T-helper 22 cell (primary cell): Measurements from ENCODE around the gene TEN1.

ENCODE experiments used
- DNase-seq: peaks from one replicate; pipeline ENCODE4 v3.0.0-alpha.2; 2020; ENCODE audit warnings: low read depth

TEN1 gene

GRCh38 chr17:75976175-75976848 lies 2.7 kb upstream of the TEN1 start:
- DNase-seq, result no peak

- no peak for DNase-seq
These were observed 706 bp downstream of the TEN1 start for GRCh38 chr17:75979705-75980187.

- no peak for DNase-seq
These were observed 1.4 kb downstream of the TEN1 start for GRCh38 chr17:75980188-75981018.

GRCh38 chr17:75981019-75981615 lies 2.1 kb downstream of the TEN1 start:
- DNase-seq, result no peak

DNA sequence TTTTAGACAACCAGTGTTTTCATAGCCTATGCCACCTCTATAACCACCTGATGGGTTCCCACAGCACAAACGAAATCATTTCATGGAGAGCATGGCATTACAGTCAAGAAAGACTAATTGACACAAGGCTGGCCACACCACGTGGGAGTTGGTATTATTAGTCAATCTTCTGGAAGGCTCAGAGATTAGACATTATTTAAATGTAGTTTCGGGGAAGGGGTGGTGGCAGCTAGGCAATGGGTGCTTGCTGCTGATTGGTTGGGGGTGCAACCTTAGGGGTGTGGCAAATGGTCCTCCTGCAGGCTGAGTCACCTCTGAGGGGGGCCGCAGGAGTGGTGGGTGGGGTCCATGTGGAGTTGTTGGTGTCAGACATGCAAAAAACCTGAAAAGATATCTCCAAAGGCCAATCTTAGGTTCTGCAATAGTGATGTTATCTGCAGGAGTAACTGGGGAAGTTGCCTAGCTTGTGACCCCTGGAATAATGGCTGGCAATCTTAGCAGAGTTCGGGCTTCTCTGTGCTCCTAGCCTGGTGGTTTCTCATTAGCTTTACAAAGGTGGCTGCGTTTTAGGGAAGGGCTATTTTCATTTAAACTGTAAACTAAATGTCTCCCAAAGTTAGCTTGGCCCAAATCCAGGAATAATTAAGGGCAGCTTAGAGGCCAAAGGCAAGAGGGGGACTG lies 4.6 kb downstream of the TEN1 start:
- DNase-seq, result no peak

- no peak for DNase-seq
These were observed 6.9 kb downstream of the TEN1 start for GRCh38 chr17:75985986-75986385.

DNA sequence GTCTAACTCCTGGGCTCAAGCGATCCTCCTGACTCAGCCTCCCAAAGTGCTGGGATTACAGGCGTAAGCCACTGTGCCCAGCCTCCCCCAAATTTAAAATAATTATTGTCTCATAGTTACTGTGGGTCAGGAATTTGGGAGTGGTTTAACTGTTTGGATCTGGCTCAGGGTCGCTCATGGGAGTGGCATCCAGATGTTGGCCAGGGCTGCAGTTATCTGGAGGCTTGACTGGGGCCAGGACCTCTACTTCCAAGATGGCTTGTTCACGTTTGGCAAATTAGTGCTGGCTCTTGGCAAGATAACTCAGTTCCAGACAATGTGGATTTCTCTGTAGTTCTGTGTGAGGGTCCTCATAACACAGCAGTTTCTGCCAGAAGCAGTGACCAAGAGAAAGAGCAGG lies 8.0 kb downstream of the TEN1 start:
- DNase-seq, result no peak

- DNase-seq, result no peak
These were observed 12.4 kb downstream of the TEN1 start for GRCh38 chr17:75991396-75991795.

GRCh38 chr17:75994802-75995370 lies 15.8 kb downstream of the TEN1 start:
- DNase-seq, result no peak

GRCh38 chr17:75995385-75995925 lies 16.4 kb downstream of the TEN1 start:
- no peak for DNase-seq

GRCh38 chr17:75996665-75997590 lies 17.9 kb downstream of the TEN1 start:
- peak; percentile 34 for DNase-seq

GRCh38 chr17:75998327-75998795 lies 19.3 kb downstream of the TEN1 start:
- no peak for DNase-seq

GRCh38 chr17:76000016-76000754 lies 21.1 kb downstream of the TEN1 start:
- DNase-seq, result no peak

DNA sequence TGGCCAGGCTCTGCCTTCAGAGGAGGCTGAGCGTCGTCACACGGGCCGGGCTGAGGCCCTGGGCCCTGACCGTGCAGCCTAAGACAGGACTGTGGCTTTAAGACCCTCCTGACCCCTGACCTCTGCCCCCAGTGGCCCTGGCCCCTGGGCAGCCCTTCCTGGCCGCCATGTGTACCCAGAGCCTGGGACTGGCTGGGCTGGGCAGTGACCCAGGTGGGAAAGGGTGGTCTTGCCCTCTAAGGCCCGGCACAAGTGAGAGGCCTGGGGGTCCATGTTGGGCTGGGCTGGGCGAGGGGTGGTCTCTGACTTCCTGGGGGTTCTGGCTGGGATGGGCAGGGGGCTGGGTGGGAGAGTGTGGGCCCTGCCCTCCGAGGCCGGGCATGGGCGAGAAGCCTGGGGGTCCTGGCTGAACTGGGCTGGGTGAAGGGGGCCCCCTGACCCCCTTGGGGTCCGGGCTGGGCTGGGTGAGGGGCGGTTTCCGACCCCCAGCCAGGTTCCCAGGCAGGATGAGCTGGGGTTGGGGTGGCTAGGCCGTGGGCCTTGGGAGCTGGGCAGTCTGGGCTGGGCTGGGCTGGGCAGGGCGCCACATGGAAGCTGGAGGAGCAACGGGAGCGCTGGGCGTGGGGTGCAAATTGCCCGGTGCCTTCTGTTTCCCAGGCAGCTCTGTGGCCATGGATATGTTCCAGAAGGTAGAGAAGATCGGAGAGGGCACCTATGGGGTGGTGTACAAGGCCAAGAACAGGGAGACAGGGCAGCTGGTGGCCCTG lies 21.9 kb downstream of the TEN1 start, which contains the start of gene CDK3:
Gene CDK3, plus strand, starts transcription at position 101 of the 767 bp plus-strand sequence. Its CDS starts 571 bp downstream, at position 672.
- DNase-seq, result no peak

GRCh38 chr17:76002100-76002499 lies 23.1 kb downstream of the TEN1 start:
- DNase-seq, result no peak

DNA sequence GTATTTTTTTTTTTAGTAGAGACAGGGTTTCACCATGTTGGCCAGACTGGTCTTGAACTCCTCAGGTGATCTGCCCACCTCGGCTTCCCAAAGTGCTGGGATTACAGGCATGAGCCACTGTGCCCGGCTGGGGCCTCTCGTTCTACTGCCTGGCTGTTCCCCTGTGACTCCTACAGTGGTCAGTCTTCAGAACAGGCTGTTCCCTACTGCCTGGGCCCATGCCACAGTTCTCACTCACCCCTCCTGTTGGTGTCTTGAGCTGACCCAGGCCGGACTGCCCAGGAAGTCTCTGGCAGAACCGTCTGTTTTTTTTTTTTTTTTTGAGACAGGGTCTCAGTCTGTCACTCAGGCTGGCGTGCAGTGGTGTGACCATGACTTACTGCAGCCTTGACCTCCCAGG lies 24.9 kb downstream of the TEN1 start:
- DNase-seq, result no peak

GRCh38 chr17:76004750-76005262 lies 25.8 kb downstream of the TEN1 start:
- DNase-seq, result no peak
